HG03378 (cell line): Measurements from ENCODE around the gene SNRNP40.
"Not testable (repeated sequence)": the region's sequence is repeated elsewhere in the genome, so short reads cannot be mapped to it uniquely, and the experiment has no call there.

Source experiments
- ATAC-seq: cut with Tn5 transposase; IDR thresholded peaks from one replicate; pipeline ENCODE4 v1.9.1; 2021; ENCODE audit warnings: mild to moderate bottlenecking, moderate library complexity; ENCODE audit not compliant: unreplicated experiment

Gene SNRNP40

GRCh38 chr1:31287791-31288190 lies 8.8 kb downstream of the SNRNP40 start:
- ATAC-seq = not testable (repeated sequence)

DNA sequence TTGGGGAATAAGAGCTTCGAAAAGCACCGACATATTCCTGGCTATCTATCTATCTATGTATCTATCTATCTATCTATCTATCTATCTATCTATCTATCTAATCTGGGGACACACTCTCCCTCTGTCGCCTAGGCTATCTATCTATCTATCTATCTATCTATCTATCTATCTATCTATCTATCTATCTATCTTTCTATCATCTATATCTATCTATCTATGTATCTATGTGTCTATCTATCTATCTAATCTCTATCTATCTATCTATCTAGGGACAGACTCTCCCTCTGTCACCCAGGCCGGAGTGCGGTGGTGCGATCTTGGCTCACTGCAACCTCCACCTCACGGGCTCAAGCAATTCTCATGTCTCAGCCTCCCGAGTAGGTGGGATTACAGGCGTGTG lies 14.2 kb downstream of the SNRNP40 start:
- not testable (repeated sequence) for ATAC-seq

GRCh38 chr1:31273619-31274018 lies 23.0 kb downstream of the SNRNP40 start:
- no peak for ATAC-seq

DNA sequence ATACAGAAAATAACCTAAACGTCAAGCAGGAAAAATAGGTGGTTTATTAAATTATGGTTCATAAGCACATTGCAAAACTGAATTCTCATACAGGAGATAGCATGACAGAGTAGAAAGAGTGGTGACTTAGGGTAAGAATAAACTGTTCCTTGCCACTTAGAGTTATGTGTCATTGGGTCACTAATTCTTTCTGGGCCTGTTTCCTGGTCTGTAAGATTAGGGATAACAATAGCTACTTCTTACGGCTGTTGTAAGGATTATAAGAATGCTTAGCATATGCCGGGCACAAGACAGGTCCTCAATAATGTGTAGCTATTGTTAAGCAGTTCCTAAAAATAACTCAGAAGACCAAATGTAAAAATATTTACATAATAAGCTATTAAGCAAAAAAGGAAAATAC lies 24.2 kb downstream of the SNRNP40 start:
- ATAC-seq = no peak

GRCh38 chr1:31266547-31266946 lies 30.0 kb downstream of the SNRNP40 start:
- no peak for ATAC-seq

DNA sequence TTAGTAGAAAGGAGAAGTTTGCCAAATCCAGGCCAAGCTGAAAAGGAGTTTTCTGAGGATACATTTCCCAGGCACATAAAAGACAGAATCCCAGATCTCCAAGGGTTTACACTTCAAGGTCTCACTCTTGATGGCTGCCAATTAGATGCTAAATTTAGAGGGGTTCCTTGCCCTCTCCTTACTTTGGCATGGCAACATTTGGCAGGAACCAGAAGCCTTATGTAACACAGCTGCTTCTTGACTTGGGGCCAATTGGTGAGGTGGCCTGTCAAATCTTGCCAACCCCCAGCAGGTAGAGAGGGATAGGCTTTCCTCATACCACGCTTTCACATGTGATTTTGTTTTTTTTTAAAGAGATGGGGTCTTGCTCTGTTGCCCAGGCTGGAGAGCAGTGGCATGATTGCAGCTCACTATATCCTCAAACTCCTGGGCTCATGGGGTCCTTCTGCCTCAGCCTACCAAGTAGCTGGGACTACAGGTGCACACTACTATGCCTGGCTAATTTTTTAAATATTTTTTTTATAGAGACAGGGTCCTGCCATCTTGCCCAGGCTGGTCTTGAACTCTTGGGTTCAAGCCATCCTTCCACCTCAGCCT lies 31.7 kb downstream of the SNRNP40 start:
- ATAC-seq = no peak

DNA sequence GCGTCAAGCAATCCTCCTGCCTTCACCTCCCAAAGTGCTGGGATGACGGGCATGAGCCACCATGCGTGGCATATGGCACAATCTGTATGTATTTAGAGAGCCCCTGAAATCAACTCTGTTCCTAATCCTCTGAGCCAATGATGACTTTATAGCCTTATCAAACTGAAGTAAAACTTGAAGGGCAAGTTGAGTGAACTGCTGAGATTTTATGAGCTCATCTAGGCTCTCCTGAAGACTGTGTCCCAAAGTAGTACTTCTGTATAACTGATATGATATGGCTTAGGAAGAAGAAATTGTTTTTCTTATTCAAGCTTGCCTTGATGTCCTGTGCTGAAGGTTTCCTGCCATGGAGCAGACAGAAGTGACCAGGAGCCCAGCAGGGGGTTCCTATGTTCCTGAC lies 33.2 kb downstream of the SNRNP40 start:
- no peak for ATAC-seq

DNA sequence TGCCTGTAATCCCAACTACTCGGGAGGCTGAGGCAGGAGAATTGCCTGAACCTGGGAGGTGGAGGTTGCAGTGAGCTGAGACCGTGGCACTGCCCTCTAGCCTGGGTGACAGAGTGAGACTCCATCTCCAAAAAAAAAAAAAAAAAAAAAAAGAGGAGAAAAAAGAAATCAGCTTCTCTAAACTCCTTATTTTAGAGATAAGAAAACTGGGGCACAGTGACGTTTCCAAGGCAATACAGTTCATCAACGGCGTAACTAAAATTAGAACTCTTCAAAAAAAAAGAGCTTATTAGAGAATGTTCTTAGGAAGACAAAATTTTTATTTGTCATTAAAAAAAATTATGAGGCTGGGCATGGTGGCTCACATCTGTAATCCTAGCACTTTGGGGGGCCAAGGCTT lies 34.2 kb downstream of the SNRNP40 start:
- ATAC-seq = not testable (repeated sequence)

DNA sequence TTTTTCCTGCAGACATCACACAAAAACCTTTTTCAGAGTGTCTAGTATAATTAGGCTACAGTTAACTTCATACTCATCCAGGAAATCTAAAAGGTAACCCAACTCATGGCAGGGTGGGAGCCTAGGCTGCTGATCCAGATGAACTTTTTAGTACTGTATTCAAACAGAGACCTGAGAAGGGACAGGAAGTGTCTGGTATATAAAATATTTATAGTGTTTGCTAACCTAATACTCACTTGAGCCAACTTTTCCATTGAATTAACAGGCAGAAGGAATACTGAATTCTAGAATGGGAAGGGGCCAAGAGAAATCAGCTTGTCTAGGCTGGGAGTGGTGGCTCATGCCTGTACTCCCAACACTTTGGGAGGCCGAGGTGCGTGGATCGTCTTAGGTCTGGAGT lies 34.7 kb downstream of the SNRNP40 start:
- ATAC-seq = no peak

GRCh38 chr1:31259746-31260145 lies 36.8 kb downstream of the SNRNP40 start:
- no peak for ATAC-seq

GRCh38 chr1:31258581-31258980 lies 38.0 kb downstream of the SNRNP40 start:
- no peak for ATAC-seq

DNA sequence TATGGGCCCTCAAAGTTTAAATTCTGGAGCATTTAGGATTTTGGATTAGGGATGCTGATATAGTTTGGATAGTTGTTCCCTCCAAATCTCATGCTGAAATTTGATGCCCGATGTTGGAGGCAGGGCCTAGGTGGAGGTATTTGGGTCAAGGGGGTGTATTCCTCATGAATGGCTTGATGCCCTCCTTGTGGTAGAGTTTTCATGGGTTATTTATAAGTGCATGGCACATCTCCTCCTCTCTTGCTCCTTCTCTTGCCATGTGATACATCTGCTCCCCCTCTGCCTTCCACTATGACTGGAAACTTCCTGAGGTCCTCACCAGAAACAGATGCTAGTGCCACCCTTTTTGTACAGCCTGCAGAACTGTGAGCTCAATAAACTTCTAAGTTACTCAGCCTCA lies 39.4 kb downstream of the SNRNP40 start:
- no peak for ATAC-seq

DNA sequence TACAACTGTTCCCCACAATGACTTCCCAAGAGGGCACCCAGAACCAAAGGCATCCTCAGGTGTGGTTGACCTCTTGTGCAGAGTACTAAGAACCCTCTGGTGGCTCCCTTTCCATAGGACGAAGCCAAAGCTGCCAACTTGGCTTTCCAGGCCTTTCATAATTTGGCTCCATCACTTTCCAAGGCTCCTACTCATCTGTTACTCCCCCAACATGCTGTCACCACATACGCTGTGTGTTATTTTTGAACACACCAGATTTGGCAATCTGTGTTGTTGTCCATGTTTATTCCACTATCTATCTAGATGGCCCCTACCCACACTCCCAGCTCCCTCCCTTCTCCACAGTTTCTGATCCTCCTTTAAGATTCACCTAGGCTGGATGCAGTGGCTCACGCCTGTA lies 46.7 kb downstream of the SNRNP40 start:
- no peak for ATAC-seq

DNA sequence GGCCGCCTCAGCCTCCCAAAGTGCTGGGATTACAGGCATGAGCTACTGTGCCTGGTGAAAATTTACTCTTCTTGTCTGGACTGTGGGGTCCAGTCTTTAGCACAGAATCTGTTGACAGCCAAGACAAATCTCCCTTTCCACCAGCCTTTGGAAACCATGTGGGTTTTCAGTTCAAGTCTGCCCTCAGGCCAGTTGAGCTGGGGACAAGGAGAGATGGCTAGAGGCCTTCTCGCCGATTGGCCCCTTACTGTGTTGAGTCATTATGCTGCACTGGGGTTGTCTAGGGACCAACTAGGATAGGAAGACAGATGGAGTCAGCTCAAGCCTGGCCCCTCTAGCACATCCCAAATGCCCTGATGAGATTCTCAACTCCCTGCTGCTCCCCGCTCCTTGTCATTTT lies 48.3 kb downstream of the SNRNP40 start:
- ATAC-seq = no peak

- no peak for ATAC-seq
Observed at GRCh38 chr1:31244326-31244725, 52.3 kb downstream of the SNRNP40 start.

- no peak for ATAC-seq
Observed at GRCh38 chr1:31243501-31244286, 52.9 kb downstream of the SNRNP40 start.

- no peak for ATAC-seq
Observed at GRCh38 chr1:31241321-31241720, 55.3 kb downstream of the SNRNP40 start.

DNA sequence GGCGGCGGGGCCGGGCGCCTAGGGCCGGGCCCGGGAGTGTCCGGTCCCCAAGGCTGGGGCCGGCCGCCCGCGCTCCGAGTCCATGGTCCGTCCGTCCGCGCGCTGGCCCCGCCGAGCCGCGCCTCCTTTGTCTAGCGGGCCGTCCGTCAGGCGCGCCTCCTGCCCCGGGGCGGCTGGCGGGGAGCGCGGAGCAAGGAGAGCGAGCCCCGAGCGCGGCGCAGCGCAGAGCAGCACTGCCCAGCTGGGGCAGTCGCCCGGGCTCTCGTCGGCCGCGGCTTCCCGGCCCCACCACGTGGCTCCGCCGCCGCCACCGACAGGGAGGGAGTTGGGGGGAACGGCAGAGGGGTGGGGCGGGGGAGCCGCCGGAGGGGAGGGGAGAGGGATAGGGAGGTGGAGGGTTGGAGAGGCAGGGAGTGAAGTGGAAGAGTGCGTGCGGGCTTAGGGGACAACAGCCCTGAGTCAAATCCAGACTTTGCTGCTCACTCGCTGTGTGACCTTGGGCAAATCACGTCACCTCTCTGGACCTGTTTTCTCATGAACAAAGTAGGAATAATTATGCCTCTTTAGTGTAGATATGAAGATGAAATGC lies 56.8 kb downstream of the SNRNP40 start, which contains the start of gene NKAIN1:
NKAIN1 (minus strand) TSS at position 235 of the 589 bp plus-strand sequence. CDS start 340 bp downstream, outside the sequence.
- ATAC-seq = no peak

DNA sequence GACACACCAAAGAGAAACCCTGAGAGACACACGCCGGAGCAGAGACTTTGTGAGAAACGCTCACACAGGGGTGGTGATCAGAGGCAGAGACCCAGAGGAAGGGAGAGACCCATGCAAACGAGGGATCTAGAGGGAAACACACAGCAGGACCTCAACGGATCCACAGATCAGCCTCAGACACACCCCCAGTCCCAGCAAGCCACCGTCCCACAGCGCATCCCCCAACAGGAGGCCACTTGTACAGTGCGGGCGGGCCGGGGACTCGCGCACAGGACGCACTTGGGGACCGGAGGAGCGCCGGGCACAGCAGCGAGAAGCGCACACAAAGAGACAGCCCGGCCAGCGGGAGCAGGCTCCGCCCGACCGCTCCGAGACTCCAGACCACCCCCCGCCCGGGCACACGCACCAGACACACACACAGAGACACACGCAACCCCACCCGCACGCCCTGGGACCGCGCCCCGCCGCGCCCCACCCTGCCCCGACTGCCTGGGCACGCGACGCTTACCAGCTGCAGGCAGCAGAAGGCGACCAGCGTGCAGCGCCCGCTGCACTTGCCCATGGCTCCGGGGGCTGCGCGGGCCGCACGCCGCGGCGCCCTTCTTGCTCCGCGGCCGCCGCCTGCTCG lies 57.5 kb downstream of the SNRNP40 start:
- ATAC-seq = no peak

DNA sequence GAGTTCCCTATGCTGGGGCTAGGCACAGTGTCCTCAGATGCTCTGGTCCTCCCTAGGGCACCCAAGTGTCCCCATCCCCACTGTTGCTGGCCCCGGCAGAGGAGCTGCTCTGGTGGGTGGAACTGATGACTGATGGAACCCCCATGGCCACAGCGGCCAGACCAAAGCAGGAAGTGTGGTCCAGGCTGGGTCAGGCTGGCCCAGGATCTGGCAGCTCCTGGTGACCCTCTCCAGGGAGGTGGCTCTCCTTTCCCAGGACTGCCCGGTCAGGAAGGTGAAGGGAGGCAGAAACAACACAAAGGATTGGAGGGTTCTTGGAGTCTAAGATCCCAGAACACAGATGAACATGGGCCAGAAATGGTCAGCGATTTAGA lies 58.0 kb downstream of the SNRNP40 start:
- ATAC-seq = no peak

DNA sequence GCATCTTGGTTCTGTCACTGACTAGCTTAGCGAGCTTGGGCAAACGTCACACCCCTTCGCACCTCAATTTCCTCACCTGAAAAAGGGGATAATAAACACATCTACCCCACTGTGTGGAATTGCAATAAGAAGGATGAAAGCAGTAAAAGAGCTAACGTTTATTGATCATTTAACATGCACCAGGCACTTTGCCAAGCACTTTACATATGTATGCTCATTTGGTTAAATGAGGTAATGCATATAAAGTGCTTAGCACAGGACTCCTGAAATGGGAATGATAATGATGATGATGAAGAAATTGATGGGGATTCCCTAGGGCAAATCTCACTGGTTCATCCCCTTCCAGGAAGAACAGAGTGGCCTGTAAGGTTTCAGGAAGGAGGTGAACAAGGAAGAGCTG lies 61.7 kb downstream of the SNRNP40 start:
- ATAC-seq = no peak
